Measurements from ENCODE around the gene CADPS2. TPM values are rescaled to one million over a fixed set of nuclear protein-coding genes. Genes with fewer than 3 reads are reported as not detected.

The CADPS2 gene
- total and polyA plus RNA-seq, 10 of the 15 experiments (the other 5 are each of a cell fraction or from before 2014, with no cell fraction given): 0.05 to 7.5 (median 0.25) TPM

DNA sequence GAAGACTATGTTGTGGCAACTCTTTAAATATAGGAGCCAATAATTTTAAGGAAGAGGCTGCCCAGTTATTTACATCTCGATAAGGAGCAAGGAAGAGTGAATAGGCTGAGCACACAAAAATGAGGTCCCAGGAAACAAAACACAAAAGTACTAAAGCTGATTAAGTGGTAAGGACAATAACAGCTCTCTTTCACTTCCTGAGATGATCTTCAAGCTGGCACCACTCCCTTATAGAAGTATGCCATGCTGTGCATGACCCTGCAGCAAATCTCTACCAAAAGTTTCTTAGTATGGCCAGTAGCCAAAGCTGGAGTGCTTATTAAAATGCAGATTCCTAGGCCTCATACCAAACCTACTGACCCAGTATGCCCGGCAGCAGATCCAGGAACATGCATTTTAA, 39.7 kb downstream of the CADPS2 start (continued):
- TF ChIP-seq POU2F2 (IDR thresholded peaks at IDR 0.05; ENCODE audit: borderline replicate concordance, low read depth, low read length): no peak
- TF ChIP-seq, protein P1, sequence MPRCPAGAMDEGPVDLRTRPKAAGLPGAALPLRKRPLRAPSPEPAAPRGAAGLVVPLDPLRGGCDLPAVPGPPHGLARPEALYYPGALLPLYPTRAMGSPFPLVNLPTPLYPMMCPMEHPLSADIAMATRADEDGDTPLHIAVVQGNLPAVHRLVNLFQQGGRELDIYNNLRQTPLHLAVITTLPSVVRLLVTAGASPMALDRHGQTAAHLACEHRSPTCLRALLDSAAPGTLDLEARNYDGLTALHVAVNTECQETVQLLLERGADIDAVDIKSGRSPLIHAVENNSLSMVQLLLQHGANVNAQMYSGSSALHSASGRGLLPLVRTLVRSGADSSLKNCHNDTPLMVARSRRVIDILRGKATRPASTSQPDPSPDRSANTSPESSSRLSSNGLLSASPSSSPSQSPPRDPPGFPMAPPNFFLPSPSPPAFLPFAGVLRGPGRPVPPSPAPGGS (IDR thresholded peaks at IDR 0.05; ENCODE audit: borderline replicate concordance, insufficient read depth, low read depth, low read length, poor library complexity, severe bottlenecking): no peak
- TF ChIP-seq CBFB (IDR thresholded peaks at IDR 0.05; ENCODE audit: low read depth): no peak
- TF ChIP-seq NFYB (IDR thresholded peaks at IDR 0.05; ENCODE audit: insufficient read depth, low read depth, low read length): no peak
- no peak for TF ChIP-seq LARP7 (IDR thresholded peaks at IDR 0.05)
- TF ChIP-seq, protein P2, sequence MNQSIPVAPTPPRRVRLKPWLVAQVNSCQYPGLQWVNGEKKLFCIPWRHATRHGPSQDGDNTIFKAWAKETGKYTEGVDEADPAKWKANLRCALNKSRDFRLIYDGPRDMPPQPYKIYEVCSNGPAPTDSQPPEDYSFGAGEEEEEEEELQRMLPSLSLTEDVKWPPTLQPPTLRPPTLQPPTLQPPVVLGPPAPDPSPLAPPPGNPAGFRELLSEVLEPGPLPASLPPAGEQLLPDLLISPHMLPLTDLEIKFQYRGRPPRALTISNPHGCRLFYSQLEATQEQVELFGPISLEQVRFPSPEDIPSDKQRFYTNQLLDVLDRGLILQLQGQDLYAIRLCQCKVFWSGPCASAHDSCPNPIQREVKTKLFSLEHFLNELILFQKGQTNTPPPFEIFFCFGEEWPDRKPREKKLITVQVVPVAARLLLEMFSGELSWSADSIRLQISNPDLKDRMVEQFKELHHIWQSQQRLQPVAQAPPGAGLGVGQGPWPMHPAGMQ (IDR thresholded peaks at IDR 0.05; ENCODE audit: borderline replicate concordance): no peak
- no peak for TF ChIP-seq ASH2L (IDR thresholded peaks at IDR 0.05; ENCODE audit: borderline replicate concordance, low read depth)
- TF ChIP-seq, protein P3, sequence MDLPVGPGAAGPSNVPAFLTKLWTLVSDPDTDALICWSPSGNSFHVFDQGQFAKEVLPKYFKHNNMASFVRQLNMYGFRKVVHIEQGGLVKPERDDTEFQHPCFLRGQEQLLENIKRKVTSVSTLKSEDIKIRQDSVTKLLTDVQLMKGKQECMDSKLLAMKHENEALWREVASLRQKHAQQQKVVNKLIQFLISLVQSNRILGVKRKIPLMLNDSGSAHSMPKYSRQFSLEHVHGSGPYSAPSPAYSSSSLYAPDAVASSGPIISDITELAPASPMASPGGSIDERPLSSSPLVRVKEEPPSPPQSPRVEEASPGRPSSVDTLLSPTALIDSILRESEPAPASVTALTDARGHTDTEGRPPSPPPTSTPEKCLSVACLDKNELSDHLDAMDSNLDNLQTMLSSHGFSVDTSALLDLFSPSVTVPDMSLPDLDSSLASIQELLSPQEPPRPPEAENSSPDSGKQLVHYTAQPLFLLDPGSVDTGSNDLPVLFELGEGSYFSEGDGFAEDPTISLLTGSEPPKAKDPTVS (IDR thresholded peaks at IDR 0.05; ENCODE audit: low read depth, low read length): no peak

DNA sequence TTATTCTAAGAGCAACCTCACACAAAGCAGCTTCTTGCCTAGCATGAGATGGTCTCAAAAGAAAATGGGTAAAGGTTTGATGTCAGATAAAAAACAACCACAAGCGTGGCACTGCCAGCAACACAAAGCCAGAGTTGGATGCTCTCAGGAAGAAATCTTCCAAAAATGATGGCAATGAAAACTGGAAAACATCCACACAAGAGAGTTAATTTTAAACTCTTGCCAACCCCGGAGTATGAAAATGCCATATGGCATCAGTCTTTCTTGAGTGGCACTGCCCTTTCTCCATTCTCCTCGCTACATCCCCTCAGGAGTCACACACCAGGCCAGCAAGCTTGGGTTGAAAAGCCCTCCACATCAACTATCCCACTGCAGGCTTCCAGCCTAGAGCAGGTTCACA, 41.0 kb downstream of the CADPS2 start:
- SMC1A ChIA-PET (ENCODE audit: uncharacterized antibody, unreplicated experiment): no interaction called here
- no peaks in the 10 kb centered on the region for H4K20me1 ChIP-seq (ENCODE audit: control insufficient read depth, insufficient read depth)
- H3K27ac ChIP-seq (ENCODE audit: control insufficient read depth, insufficient read depth): no peak overlapping the region
- RAD21 ChIA-PET (ENCODE audit: unreplicated experiment): no interaction called here
- no peak for TF ChIP-seq CREB1 (IDR thresholded peaks at IDR 0.05; ENCODE audit: low read depth)
- TF ChIP-seq, protein P4, sequence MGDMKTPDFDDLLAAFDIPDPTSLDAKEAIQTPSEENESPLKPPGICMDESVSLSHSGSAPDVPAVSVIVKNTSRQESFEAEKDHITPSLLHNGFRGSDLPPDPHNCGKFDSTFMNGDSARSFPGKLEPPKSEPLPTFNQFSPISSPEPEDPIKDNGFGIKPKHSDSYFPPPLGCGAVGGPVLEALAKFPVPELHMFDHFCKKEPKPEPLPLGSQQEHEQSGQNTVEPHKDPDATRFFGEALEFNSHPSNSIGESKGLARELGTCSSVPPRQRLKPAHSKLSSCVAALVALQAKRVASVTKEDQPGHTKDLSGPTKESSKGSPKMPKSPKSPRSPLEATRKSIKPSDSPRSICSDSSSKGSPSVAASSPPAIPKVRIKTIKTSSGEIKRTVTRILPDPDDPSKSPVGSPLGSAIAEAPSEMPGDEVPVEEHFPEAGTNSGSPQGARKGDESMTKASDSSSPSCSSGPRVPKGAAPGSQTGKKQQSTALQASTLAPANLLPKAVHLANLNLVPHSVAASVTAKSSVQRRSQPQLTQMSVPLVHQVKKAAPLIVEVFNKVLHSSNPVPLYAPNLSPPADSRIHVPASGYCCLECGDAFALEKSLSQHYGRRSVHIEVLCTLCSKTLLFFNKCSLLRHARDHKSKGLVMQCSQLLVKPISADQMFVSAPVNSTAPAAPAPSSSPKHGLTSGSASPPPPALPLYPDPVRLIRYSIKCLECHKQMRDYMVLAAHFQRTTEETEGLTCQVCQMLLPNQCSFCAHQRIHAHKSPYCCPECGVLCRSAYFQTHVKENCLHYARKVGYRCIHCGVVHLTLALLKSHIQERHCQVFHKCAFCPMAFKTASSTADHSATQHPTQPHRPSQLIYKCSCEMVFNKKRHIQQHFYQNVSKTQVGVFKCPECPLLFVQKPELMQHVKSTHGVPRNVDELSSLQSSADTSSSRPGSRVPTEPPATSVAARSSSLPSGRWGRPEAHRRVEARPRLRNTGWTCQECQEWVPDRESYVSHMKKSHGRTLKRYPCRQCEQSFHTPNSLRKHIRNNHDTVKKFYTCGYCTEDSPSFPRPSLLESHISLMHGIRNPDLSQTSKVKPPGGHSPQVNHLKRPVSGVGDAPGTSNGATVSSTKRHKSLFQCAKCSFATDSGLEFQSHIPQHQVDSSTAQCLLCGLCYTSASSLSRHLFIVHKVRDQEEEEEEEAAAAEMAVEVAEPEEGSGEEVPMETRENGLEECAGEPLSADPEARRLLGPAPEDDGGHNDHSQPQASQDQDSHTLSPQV (IDR thresholded peaks at IDR 0.05): no peak
- no peaks in the 10 kb centered on the region for H3K4me1 ChIP-seq (ENCODE audit: control insufficient read depth, insufficient read depth, low read length)
- intact Hi-C loops (cut with micrococcal nuclease; ENCODE audit: unreplicated experiment): no loop called here
- H3K4me2 ChIP-seq (ENCODE audit: control insufficient read depth, insufficient read depth): no peak overlapping the region
- BruUV-seq (replicated peaks): no TSS peak
- no peak for FAIRE-seq
- H3K9me3 ChIP-seq (replicated peaks; ENCODE audit: control insufficient read depth, insufficient read depth, low read length): no peaks in the 10 kb centered on the region
- CTCF ChIA-PET: interaction anchor here (1.0 kb wide), 1 partner anchor 9 kb away, joined by 3 read pairs; no protein-coding TSS in a partner anchor
- H2AFZ ChIP-seq (ENCODE audit: control insufficient read depth, low read depth, low read length): no peak overlapping the region
- H3K27me3 ChIP-seq (replicated peaks in 1 of 2; ENCODE audit: control insufficient read depth in 2 of 2, insufficient read depth in 2 of 2, low read length in 1 of 2): no peaks in the 10 kb centered on the region
- no peaks in the 10 kb centered on the region for H3K36me3 ChIP-seq (ENCODE audit: control insufficient read depth in 2 of 2, insufficient read depth in 2 of 2, low read length in 1 of 2)
- no peaks in the 10 kb centered on the region for H3K79me2 ChIP-seq (ENCODE audit: control insufficient read depth, insufficient read depth, low read length)
- in situ Hi-C loops (cut with MboI): no loop called here
- 59% methylated on average over 3 of the region's 3 CpGs for WGBS (ENCODE audit: insufficient coverage, insufficient replicate concordance, low lambda C conversion rate, missing lambda C conversion rate)
- H3K9ac ChIP-seq (ENCODE audit: control insufficient read depth, insufficient read depth, low read length): no peak overlapping the region
- ATAC-seq: no peak
- POLR2A ChIA-PET: no interaction called here
- no peak for DNase-seq (ENCODE audit: low read depth, low spot score)
- H3K4me3 ChIP-seq: no peak overlapping the region
